Activated CD8-positive, alpha-beta memory T cell treated with anti-CD3 and anti-CD28 coated beads, Interleukin-2, amount 50 U/mL, for 24 hours (primary cell): Measurements from ENCODE around the gene CLTA.
"Not testable (repeated sequence)": the region's sequence is repeated elsewhere in the genome, so short reads cannot be mapped to it uniquely, and the experiment has no call there.

ENCODE experiments used
- DNase-seq: peaks from one replicate; pipeline ENCODE4 v3.0.0-alpha.2; 2020; ENCODE audit errors: extremely low read depth

Gene CLTA

GRCh38 chr9:36158917-36159316 lies 31.8 kb upstream of the CLTA start:
- DNase-seq, result no peak

- DNase-seq, result not testable (repeated sequence)
These were observed 31.2 kb upstream of the CLTA start for GRCh38 chr9:36159509-36159908.

- not testable (repeated sequence) for DNase-seq
These were observed 30.6 kb upstream of the CLTA start for GRCh38 chr9:36160126-36160525.

- no peak for DNase-seq
These were observed 29.5 kb upstream of the CLTA start for GRCh38 chr9:36161187-36161586.

- DNase-seq, result no peak
These were observed 28.4 kb upstream of the CLTA start for GRCh38 chr9:36162211-36162738.

- no peak for DNase-seq
These were observed 27.5 kb upstream of the CLTA start for GRCh38 chr9:36163049-36163785.

- DNase-seq, result no peak
These were observed 26.9 kb upstream of the CLTA start for GRCh38 chr9:36163786-36164170.

- no peak for DNase-seq
These were observed 26.3 kb upstream of the CLTA start for GRCh38 chr9:36164372-36164771.

- no peak for DNase-seq
These were observed 25.7 kb upstream of the CLTA start for GRCh38 chr9:36164989-36165388.

GRCh38 chr9:36165826-36166167 lies 24.9 kb upstream of the CLTA start:
- no peak for DNase-seq

GRCh38 chr9:36166168-36166927 lies 24.4 kb upstream of the CLTA start:
- DNase-seq, result no peak

- no peak for DNase-seq
These were observed 21.6 kb upstream of the CLTA start, which contains the start of gene CCIN for GRCh38 chr9:36169166-36169565. TSS of gene CCIN (plus strand) at chr9:36169388. CDS start at chr9:36169503, 115 bp downstream.

GRCh38 chr9:36169708-36170107 lies 21.0 kb upstream of the CLTA start:
- no peak for DNase-seq

GRCh38 chr9:36170531-36170930 lies 20.2 kb upstream of the CLTA start:
- no peak for DNase-seq

- no peak for DNase-seq
These were observed 16.9 kb upstream of the CLTA start for GRCh38 chr9:36173861-36174260.

- DNase-seq, result no peak
These were observed 16.4 kb upstream of the CLTA start for GRCh38 chr9:36174271-36174670.

GRCh38 chr9:36174731-36175130 lies 16.0 kb upstream of the CLTA start:
- no peak for DNase-seq

- DNase-seq, result not testable (repeated sequence)
These were observed 15.5 kb upstream of the CLTA start for GRCh38 chr9:36175209-36175608.

GRCh38 chr9:36176496-36176895 lies 14.2 kb upstream of the CLTA start:
- not testable (repeated sequence) for DNase-seq

GRCh38 chr9:36177571-36177970 lies 13.2 kb upstream of the CLTA start:
- no peak for DNase-seq

- not testable (repeated sequence) for DNase-seq
These were observed 10.5 kb upstream of the CLTA start for GRCh38 chr9:36180243-36180642.

- no peak for DNase-seq
These were observed 3.3 kb upstream of the CLTA start for GRCh38 chr9:36187414-36187813.

- DNase-seq, result no peak
These were observed 2.5 kb upstream of the CLTA start for GRCh38 chr9:36188212-36188611.
